Lower leg skin (tissue), 4 donors: ENCODE data around the gene ADAMTSL2. TPM values are rescaled to one million over a fixed set of nuclear protein-coding genes. Genes with fewer than 3 reads are reported as not detected.

Experiments used
- DNase-seq, 2 donors: peaks; one replicate each; pipeline ENCODE4 v3.0.0-alpha.2; 2019; ENCODE audit warnings: low spot score in 2 of 2
- H3K4me3 ChIP-seq: fragments of 200-600 bp; sonication (generic); 2 replicates; pipeline ENCODE4 v1.5.1; 2017; ENCODE audit warnings: mild to moderate bottlenecking, low read depth; ENCODE audit not compliant: poor library complexity, severe bottlenecking
- POLR2A ChIP-seq, 2 donors: fragments of 450-650 bp; IDR thresholded peaks; one replicate each; pipeline ENCODE4 v1.6.1; 2016 to 2017; ENCODE audit warnings: antibody characterized with exemption in 2 of 2, mild to moderate bottlenecking in 1 of 2, moderate library complexity in 1 of 2
- WGBS, 2 donors: methylation state at CpG; one replicate each; pipeline ENCODE4 v1.1.5; 2018; 5-methylcytosine and 5-hydroxymethylcytosine counted together
- intact Hi-C: fragments of 100-400 bp; cut with DNase I; formaldehyde crosslinking; loops from one replicate; pipeline ENCODE4 v1.15.0; 2023; ENCODE audit warnings: low total_unique reads
- total RNA-seq, 4 donors: library from RNA; depleted of rRNA; stranded (reverse); fragments of >200 nt; gene quantifications; one replicate each; pipeline ENCODE4 v1.1.0, GENCODE V29; 2016
- TF ChIP-seq, protein P1 (sequence below), 3 donors: fragments of 450-650 bp; IDR thresholded peaks; one replicate each; pipeline ENCODE4 v1.5.1; 2016; ENCODE audit warnings: antibody characterized with exemption in 3 of 3, mild to moderate bottlenecking in 3 of 3, moderate library complexity in 2 of 3

Gene ADAMTSL2
- total RNA-seq, 4 donors from 2014 or later: 0.08 to 1.5 (median 0.32) TPM; not detected in 1

DNA sequence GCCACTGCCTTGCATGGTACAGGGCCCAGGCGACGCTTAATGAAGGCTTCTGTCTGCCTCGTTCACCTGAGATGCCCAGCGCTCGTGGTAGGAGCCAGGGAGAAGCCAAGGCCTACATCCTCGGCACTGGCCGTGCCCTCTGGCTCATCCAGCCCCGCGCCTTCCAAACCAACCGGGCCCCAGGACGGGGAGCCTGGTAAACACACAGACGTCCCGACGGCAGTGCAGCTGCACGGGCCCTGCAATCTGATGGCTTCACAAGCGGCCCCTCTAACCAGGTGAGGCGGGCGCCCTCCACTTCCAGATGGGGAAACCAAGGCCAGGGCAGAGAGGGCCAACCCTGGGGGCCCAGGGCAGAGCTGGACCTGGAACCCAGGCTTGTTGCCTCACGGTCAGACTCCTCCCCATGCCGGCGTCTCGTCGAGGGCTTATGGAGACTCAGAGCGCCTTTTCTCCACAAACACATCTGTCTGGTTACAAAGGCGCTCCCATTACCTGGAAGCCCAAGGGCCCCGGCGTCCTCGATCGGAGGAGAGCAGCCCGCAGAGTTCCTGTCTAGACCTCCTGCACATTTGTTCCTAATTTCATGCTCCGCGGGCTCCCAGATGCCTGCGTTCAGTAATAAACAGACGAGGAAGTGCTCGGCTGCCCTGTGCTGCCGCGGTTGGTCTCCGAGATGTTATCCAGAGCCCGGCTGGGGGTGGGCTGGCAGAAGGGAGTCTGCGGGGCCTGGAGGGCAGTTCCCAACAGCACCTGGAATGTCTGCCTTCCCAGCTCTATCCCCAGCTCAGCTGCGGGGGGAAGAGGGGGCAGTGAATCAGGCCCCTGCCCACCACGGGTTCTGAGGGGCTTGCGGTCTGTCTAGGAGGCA is 51.2 kb downstream of the ADAMTSL2 start:
- TF ChIP-seq, protein P1, sequence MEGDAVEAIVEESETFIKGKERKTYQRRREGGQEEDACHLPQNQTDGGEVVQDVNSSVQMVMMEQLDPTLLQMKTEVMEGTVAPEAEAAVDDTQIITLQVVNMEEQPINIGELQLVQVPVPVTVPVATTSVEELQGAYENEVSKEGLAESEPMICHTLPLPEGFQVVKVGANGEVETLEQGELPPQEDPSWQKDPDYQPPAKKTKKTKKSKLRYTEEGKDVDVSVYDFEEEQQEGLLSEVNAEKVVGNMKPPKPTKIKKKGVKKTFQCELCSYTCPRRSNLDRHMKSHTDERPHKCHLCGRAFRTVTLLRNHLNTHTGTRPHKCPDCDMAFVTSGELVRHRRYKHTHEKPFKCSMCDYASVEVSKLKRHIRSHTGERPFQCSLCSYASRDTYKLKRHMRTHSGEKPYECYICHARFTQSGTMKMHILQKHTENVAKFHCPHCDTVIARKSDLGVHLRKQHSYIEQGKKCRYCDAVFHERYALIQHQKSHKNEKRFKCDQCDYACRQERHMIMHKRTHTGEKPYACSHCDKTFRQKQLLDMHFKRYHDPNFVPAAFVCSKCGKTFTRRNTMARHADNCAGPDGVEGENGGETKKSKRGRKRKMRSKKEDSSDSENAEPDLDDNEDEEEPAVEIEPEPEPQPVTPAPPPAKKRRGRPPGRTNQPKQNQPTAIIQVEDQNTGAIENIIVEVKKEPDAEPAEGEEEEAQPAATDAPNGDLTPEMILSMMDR (IDR thresholded peaks at IDR 0.05): no peak
- no peak for TF ChIP-seq POLR2A (IDR thresholded peaks at IDR 0.05)
- H3K4me3 ChIP-seq: no peak overlapping the region
- no peak for DNase-seq
- WGBS, 2 donors: 13 to 24% methylated on average over 33 to 41 of the region's 43 CpGs
- intact Hi-C loops: no loop called here

DNA sequence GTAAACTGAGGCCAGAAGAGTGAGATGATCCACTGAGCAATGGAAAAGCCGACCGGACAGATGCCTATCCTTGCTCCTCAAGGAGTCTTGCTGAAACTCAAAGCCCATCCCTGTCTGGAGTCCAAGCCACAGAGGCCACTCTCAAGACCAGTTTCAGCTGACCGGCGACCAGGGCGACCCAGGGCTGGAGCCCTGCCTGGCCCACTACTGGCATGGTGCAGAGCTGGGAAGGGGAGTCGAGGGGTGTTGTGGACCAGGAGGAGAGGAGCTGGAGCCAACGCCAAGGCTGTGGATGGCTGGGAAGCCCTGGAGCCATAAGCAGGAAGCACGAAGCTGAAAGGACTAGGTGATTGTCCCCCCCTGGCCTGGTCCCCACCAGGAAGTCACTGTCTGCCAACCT is 52.5 kb downstream of the ADAMTSL2 start:
- TF ChIP-seq POLR2A (IDR thresholded peaks at IDR 0.05): no peak
- TF ChIP-seq, protein P1 (IDR thresholded peaks at IDR 0.05): no peak
- intact Hi-C loops: no loop called here
- 83 to 91% methylated on average over 6 to 8 of the region's 8 CpGs for WGBS, 2 donors
- DNase-seq: no peak
- H3K4me3 ChIP-seq: no peak overlapping the region

DNA sequence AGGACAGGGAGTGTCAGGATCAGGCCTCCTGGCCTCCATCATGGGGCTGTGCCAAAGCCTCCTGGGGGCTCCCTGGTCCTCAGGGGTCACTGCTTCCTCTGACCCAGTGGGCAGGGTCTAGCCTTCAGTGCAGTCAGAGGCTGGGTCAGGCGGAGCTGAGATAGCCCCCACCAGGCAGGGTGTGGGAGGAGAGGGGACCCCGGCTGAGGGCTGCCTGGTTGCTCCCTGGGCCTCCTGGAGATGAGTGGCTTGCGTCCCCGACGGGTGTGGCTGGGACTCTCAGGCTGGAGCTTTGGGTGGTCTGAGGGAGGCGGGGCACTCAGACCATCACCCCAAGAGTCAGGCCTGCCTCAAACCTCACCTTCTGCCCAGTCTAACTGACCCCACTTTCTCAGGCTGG is 53.0 kb downstream of the ADAMTSL2 start:
- WGBS, 2 donors: 91 to 98% methylated on average over 6 of the region's 6 CpGs
- H3K4me3 ChIP-seq: no peak overlapping the region
- no peak for DNase-seq
- intact Hi-C loops: no loop called here
- TF ChIP-seq POLR2A (IDR thresholded peaks at IDR 0.05): no peak
- TF ChIP-seq, protein P1 (IDR thresholded peaks at IDR 0.05): no peak

DNA sequence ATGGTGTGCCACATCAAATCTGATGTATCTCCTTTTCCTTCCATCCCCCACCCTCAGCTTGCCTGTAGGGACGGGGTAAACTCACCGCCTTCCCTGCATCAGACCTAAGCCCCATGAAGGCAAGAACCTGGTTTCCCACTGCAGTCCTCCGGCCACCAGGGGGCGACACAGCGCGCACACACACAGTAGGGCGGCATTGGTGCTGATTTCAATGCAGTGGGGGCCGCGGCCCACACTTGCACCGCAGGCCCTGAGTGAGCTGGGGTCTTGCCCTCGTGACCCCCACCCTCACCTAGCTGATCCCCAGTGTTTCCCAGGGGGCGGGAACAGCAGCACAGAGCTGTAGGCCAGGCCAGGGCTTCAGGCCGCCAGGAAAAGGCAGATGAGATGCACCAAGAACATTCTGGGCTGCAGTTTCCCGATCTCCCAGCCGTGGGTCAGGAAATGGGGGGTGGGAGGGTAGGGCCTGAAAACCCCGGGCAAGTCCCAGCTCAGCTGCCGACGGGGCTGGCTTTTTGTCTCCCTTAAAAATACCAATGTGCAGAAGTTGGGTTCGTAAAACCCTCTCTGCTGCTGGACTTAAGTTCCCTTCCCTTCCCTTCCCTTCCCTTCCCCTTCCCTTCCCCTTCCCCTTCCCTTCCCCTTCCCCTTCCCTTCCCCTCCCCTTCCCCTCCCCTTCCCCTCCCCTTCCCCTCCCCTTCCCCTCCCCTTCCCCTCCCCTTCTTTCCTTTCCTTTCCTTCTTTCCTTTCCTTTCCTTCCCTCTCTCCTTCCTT is 55.1 kb downstream of the ADAMTSL2 start:
- TF ChIP-seq, protein P1 (IDR thresholded peaks at IDR 0.05): no peak
- TF ChIP-seq POLR2A (IDR thresholded peaks at IDR 0.05): no peak
- intact Hi-C loops: no loop called here
- no peak overlapping the region for H3K4me3 ChIP-seq
- no peak for DNase-seq
- WGBS, 2 donors: 45 to 48% methylated on average over 16 to 19 of the region's 19 CpGs

DNA sequence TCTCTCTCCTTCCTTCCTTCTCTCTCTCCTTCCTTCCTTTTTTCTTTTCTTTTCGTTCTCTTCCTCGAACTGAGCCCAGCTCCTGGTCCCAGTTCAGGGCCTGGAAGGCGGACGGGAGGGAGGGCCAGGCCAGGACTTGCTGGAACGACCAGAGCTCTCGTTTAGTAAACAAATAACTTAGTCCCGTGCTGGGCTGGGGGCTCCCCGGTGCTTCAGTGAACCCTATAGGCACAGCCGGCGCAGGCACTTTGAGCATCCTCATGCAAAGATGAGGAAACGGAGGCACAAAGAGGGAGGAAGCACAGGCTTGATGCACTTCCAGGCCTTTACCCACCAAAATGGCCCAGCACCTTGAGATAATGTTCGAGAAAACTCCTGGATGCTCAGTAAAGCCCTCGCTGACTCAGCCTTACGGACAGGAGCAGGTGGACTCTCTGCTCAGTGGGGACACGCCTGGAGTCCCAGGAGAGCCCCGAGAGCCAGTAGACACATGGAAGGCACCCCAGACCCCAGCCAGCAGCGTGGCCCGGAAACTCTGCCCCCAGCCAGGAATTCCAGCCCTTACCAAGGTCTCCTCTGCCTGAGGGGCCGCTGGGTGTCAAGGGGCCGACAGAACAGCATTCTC is 55.8 kb downstream of the ADAMTSL2 start:
- TF ChIP-seq, protein P1 (IDR thresholded peaks at IDR 0.05): no peak
- TF ChIP-seq POLR2A (IDR thresholded peaks at IDR 0.05): no peak
- DNase-seq: no peak
- H3K4me3 ChIP-seq: no peak overlapping the region
- intact Hi-C loops: no loop called here
- WGBS, 2 donors: 67 to 73% methylated on average over 19 to 20 of the region's 20 CpGs
